ENCODE measurements around the gene NOD2.

The NOD2 gene

GRCh38 chr16:50696575-50697420 is 3.4 kb downstream of the NOD2 start:
- no peaks in the 10 kb centered on the region for H3K27me3 ChIP-seq (ENCODE audit: insufficient read depth, low read depth, severe bottlenecking)
- H3K4me3 ChIP-seq (ENCODE audit: low read depth, low read length): no peak overlapping the region
- DNase-seq: no peak
- no peak for TF ChIP-seq CTCF (IDR thresholded peaks at IDR 0.05; ENCODE audit: low read depth, low read length)
- no peak overlapping the region for H3K27ac ChIP-seq
- no peaks in the 10 kb centered on the region for H3K36me3 ChIP-seq
- no peaks in the 10 kb centered on the region for H3K9me3 ChIP-seq (ENCODE audit: severe bottlenecking)

- H3K27me3 ChIP-seq (ENCODE audit: insufficient read depth, low read depth, severe bottlenecking): no peaks in the 10 kb centered on the region
- H3K27ac ChIP-seq: no peak overlapping the region
- H3K9me3 ChIP-seq (ENCODE audit: severe bottlenecking): no peaks in the 10 kb centered on the region
- DNase-seq: no peak
- H3K4me3 ChIP-seq (ENCODE audit: low read depth, low read length): no peak overlapping the region
- H3K36me3 ChIP-seq: no peaks in the 10 kb centered on the region
- no peak for TF ChIP-seq CTCF (IDR thresholded peaks at IDR 0.05; ENCODE audit: low read depth, low read length)
Measured at GRCh38 chr16:50697421-50697715, 4.0 kb downstream of the NOD2 start.

- no peak overlapping the region for H3K27ac ChIP-seq
- TF ChIP-seq CTCF (IDR thresholded peaks at IDR 0.05; ENCODE audit: low read depth, low read length): no peak
- no peak overlapping the region for H3K4me3 ChIP-seq (ENCODE audit: low read depth, low read length)
- no peaks in the 10 kb centered on the region for H3K36me3 ChIP-seq
- DNase-seq: no peak
- H3K9me3 ChIP-seq (ENCODE audit: severe bottlenecking): no peaks in the 10 kb centered on the region
- no peaks in the 10 kb centered on the region for H3K27me3 ChIP-seq (ENCODE audit: insufficient read depth, low read depth, severe bottlenecking)
Measured at GRCh38 chr16:50697881-50698767, 4.7 kb downstream of the NOD2 start.

GRCh38 chr16:50699326-50700159 is 6.1 kb downstream of the NOD2 start:
- no peak for DNase-seq
- no peaks in the 10 kb centered on the region for H3K36me3 ChIP-seq
- peaks cover 7% of the 10 kb centered on the region for H3K9me3 ChIP-seq (ENCODE audit: severe bottlenecking)
- H3K27ac ChIP-seq: no peak overlapping the region
- H3K4me3 ChIP-seq (ENCODE audit: low read depth, low read length): no peak overlapping the region
- no peaks in the 10 kb centered on the region for H3K27me3 ChIP-seq (ENCODE audit: insufficient read depth, low read depth, severe bottlenecking)
- TF ChIP-seq CTCF (IDR thresholded peaks at IDR 0.05; ENCODE audit: low read depth, low read length): no peak

GRCh38 chr16:50702725-50703124 is 9.3 kb downstream of the NOD2 start:
- TF ChIP-seq CTCF (IDR thresholded peaks at IDR 0.05; ENCODE audit: low read depth, low read length): no peak
- no peak overlapping the region for H3K4me3 ChIP-seq (ENCODE audit: low read depth, low read length)
- DNase-seq: no peak
- peaks cover 13% of the 10 kb centered on the region for H3K9me3 ChIP-seq (ENCODE audit: severe bottlenecking)
- no peaks in the 10 kb centered on the region for H3K27me3 ChIP-seq (ENCODE audit: insufficient read depth, low read depth, severe bottlenecking)
- no peaks in the 10 kb centered on the region for H3K36me3 ChIP-seq
- H3K27ac ChIP-seq: no peak overlapping the region

Data from WERI-Rb-1 (cell line).